Keratinocyte (primary cell): Measurements from ENCODE around the gene TLCD3B. TPM values are rescaled to one million over a fixed set of nuclear protein-coding genes. Genes with fewer than 3 reads are reported as not detected.

Experiments
- DNase-seq: peaks from one replicate; pipeline ENCODE4 v3.0.0-alpha.2; 2011; ENCODE audit warnings: low read depth, missing footprints, low spot score
- FAIRE-seq: peaks from 2 replicates; lab custom pipeline; 2011; peaks lifted over from hg19 to GRCh38; lab: Jason Lieb, UNC
- H2AFZ ChIP-seq: 2 replicates; pipeline ENCODE4 v1.6.0; 2012; ENCODE audit warnings: low read length, control low read depth, inconsistent platforms; ENCODE audit not compliant: control insufficient read depth
- H3K27ac ChIP-seq: 2 replicates; pipeline ENCODE4 v1.5.1; 2011; ENCODE audit warnings: low read length; ENCODE audit not compliant: control insufficient read depth, insufficient read depth
- H3K27me3 ChIP-seq: 3 replicates; pipeline ENCODE4 v1.6.0; 2011; ENCODE audit warnings: low read length; ENCODE audit not compliant: control insufficient read depth, insufficient read depth; ENCODE audit errors: extremely low read depth
- H3K36me3 ChIP-seq, 2 experiments: 2 replicates in 1 of 2; 3 replicates in 1 of 2; pipeline ENCODE4 v1.5.1; 2011; ENCODE audit warnings: low read length in 2 of 2, mild to moderate bottlenecking in 1 of 2; ENCODE audit not compliant: control insufficient read depth in 2 of 2, insufficient read depth in 2 of 2; ENCODE audit errors: extremely low read depth in 1 of 2
- H3K4me1 ChIP-seq: 3 replicates; pipeline ENCODE4 v1.5.1; 2011; ENCODE audit warnings: low read length; ENCODE audit not compliant: control insufficient read depth, insufficient read depth; ENCODE audit errors: extremely low read depth
- H3K4me2 ChIP-seq: 3 replicates; pipeline ENCODE4 v1.6.0; 2011; ENCODE audit warnings: low read depth, low read length; ENCODE audit not compliant: control insufficient read depth, insufficient read depth; ENCODE audit errors: extremely low read depth
- H3K4me3 ChIP-seq, 3 experiments: fragments of 200-600 bp in 1 of 3; sonication (generic) in 1 of 3; 2 replicates in 2 of 3; 3 replicates in 1 of 3; pipeline ENCODE4 v1.5.1; 2011 to 2016; ENCODE audit warnings: low read length in 3 of 3, mild to moderate bottlenecking in 3 of 3, control low read depth in 2 of 3, inconsistent platforms in 1 of 3, low read depth in 1 of 3, mixed read lengths in 1 of 3, mixed run types in 1 of 3, moderate library complexity in 1 of 3; ENCODE audit not compliant: control insufficient read depth in 2 of 3, insufficient read depth in 2 of 3; ENCODE audit errors: extremely low read depth in 1 of 3
- H3K79me2 ChIP-seq: 2 replicates; pipeline ENCODE4 v1.6.0; 2012; ENCODE audit warnings: low read length; ENCODE audit not compliant: control insufficient read depth, insufficient read depth
- H3K9ac ChIP-seq: 3 replicates; pipeline ENCODE4 v1.6.0; 2011; ENCODE audit warnings: low read length; ENCODE audit not compliant: control insufficient read depth, insufficient read depth; ENCODE audit errors: extremely low read depth
- H3K9me1 ChIP-seq: 3 replicates; pipeline ENCODE4 v1.6.0; 2011; ENCODE audit warnings: low read length; ENCODE audit not compliant: control insufficient read depth, insufficient read depth; ENCODE audit errors: extremely low read depth
- H3K9me3 ChIP-seq: 2 replicates; pipeline ENCODE4 v1.5.1; 2012; ENCODE audit warnings: low read depth, low read length; ENCODE audit not compliant: control insufficient read depth
- H4K20me1 ChIP-seq: 3 replicates; pipeline ENCODE4 v1.6.0; 2011; ENCODE audit warnings: low read length; ENCODE audit not compliant: control insufficient read depth, insufficient read depth; ENCODE audit errors: extremely low read depth
- CTCF ChIP-seq, 3 experiments: IDR thresholded peaks in 1 of 3; conservative IDR thresholded peaks in 1 of 3; optimal IDR thresholded peaks in 1 of 3; 2 replicates in 2 of 3; 3 replicates in 1 of 3; pipeline versions ENCODE3 to v1.5.1; 2011; ENCODE audit warnings: low read length in 3 of 3, mild to moderate bottlenecking in 3 of 3, moderate library complexity in 2 of 3, control low read depth in 1 of 3, inconsistent platforms in 1 of 3; ENCODE audit not compliant: insufficient read depth in 2 of 3; ENCODE audit errors: extremely low read depth in 1 of 3
- EZH2 ChIP-seq: IDR thresholded peaks from one replicate; pipeline ENCODE4 v1.6.1; 2012; ENCODE audit warnings: inconsistent platforms, mild to moderate bottlenecking, low read length, moderate library complexity
- dilution Hi-C: fragments of 300-500 bp; cut with MboI; formaldehyde crosslinking; loops from one replicate; pipeline ENCODE4 v1.7.0; 2020; ENCODE audit warnings: low sequenced_read_pairs; ENCODE audit not compliant: extremely low pct_ligation_motif_present
- polyA plus RNA-seq, 5 experiments: library from polyadenylated mRNA; depleted of rRNA in 3 of 5; stranded (reverse) in 3 of 5; stranded (forward) in 1 of 5; unstranded in 1 of 5; fragments of >200 nt; gene quantifications; 1 replicate in 1 of 5; 2 replicates in 3 of 5; 3 replicates in 1 of 5; pipeline versions ENCODE4 v1.2.1 to v1.2.3, GENCODE V29; 2011 to 2012; ENCODE audit warnings: missing spikeins in 2 of 5, low read depth in 1 of 5, low replicate concordance in 1 of 5

The TLCD3B gene
- polyA plus RNA-seq, 1 donor (not counting 4 experiments of a cell fraction or from before 2014, with no cell fraction given), result not detected

GRCh38 chr16:30064729-30065101 is 33.6 kb upstream of the TLCD3B start:
- dilution Hi-C loops, result no loop called here
- Histone ChIP-seq H3K79me2 (peaks cover 45% of the 10 kb centered on the region), H3K9ac (peak overlapping the region; percentile 95), H2AFZ (peak overlapping the region; percentile 58), H3K4me1 (peaks cover 35% of the 10 kb centered on the region), H4K20me1 (peaks cover 32% of the 10 kb centered on the region), H3K4me2 (peak overlapping the region; percentile 96), H3K27me3 (no peaks in the 10 kb centered on the region), H3K9me1 (no peaks in the 10 kb centered on the region), H3K4me3 (peak overlapping the region; percentile 81 to 87 (median 83)), H3K27ac (peak overlapping the region; percentile 92), H3K9me3 (no peaks in the 10 kb centered on the region), H3K36me3 (peaks cover 27 to 31% of the 10 kb centered on the region in 2 experiments)
- no peak for DNase-seq
- TF ChIP-seq EZH2, result no peak
- no peak for TF ChIP-seq CTCF (optimal IDR thresholded peaks at IDR 0.05 in 1 of 3, IDR thresholded peaks at IDR 0.05 in 1 of 3, conservative IDR thresholded peaks at IDR 0.05 in 1 of 3; ENCODE audit: extremely low read depth in 1 of 3, insufficient read depth in 2 of 3, low read length in 3 of 3)
- no peak for FAIRE-seq

GRCh38 chr16:30063893-30064728 is 33.0 kb upstream of the TLCD3B start:
- peaks cover 39% of the 10 kb centered on the region for H3K79me2 ChIP-seq
- no peak for FAIRE-seq
- peak overlapping the region; percentile 92 for H3K27ac ChIP-seq
- peaks cover 21 to 25% of the 10 kb centered on the region in 2 experiments for H3K36me3 ChIP-seq
- peaks cover 30% of the 10 kb centered on the region for H3K4me1 ChIP-seq
- no peaks in the 10 kb centered on the region for H3K27me3 ChIP-seq
- peaks cover 26% of the 10 kb centered on the region for H4K20me1 ChIP-seq
- peak overlapping the region; percentile 96 for H3K4me2 ChIP-seq
- dilution Hi-C loops, result no loop called here
- H2AFZ ChIP-seq, result peak overlapping the region; percentile 60
- no peak for DNase-seq
- TF ChIP-seq CTCF (optimal IDR thresholded peaks at IDR 0.05 in 1 of 3, IDR thresholded peaks at IDR 0.05 in 1 of 3, conservative IDR thresholded peaks at IDR 0.05 in 1 of 3; ENCODE audit: extremely low read depth in 1 of 3, insufficient read depth in 2 of 3, low read length in 3 of 3) (peak in 2 of 3 experiments; percentile 35 to 71), EZH2 (no peak)
- H3K9me1 ChIP-seq, result no peaks in the 10 kb centered on the region
- no peaks in the 10 kb centered on the region for H3K9me3 ChIP-seq
- H3K4me3 ChIP-seq, result peak overlapping the region; percentile 81 to 87 (median 83)
- peak overlapping the region; percentile 95 for H3K9ac ChIP-seq
